ENCODE measurements around the gene TNKS1BP1. TPM values are rescaled to one million over a fixed set of nuclear protein-coding genes. Genes with fewer than 3 reads are reported as not detected.

TNKS1BP1 gene
- total and polyA plus RNA-seq, 2 experiments from 2014 or later, result 64.2 to 72.2 TPM

DNA sequence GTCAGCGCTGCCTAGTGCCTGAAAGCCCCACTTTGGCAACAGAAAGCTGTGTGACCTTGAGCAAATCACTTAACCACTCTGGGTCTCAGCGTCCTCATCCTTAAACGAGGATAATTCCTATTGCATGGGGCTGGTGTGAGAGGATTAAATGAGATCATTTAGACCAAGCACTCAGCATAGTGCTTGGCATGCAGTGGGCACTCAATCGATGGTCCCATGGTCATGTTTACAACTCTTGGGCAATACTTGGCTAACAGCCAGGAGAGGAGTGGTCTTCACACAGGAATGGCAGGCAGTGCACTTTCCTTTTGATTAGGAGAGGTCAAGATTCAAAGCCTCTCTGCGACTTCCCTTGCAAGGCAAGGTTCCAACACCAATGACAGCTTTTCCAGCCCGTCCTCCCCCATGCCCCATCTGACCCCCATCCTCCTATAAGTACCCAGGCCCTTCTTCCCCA is 14.1 kb downstream of the TNKS1BP1 start (continued):
- TF ChIP-seq, protein P1, sequence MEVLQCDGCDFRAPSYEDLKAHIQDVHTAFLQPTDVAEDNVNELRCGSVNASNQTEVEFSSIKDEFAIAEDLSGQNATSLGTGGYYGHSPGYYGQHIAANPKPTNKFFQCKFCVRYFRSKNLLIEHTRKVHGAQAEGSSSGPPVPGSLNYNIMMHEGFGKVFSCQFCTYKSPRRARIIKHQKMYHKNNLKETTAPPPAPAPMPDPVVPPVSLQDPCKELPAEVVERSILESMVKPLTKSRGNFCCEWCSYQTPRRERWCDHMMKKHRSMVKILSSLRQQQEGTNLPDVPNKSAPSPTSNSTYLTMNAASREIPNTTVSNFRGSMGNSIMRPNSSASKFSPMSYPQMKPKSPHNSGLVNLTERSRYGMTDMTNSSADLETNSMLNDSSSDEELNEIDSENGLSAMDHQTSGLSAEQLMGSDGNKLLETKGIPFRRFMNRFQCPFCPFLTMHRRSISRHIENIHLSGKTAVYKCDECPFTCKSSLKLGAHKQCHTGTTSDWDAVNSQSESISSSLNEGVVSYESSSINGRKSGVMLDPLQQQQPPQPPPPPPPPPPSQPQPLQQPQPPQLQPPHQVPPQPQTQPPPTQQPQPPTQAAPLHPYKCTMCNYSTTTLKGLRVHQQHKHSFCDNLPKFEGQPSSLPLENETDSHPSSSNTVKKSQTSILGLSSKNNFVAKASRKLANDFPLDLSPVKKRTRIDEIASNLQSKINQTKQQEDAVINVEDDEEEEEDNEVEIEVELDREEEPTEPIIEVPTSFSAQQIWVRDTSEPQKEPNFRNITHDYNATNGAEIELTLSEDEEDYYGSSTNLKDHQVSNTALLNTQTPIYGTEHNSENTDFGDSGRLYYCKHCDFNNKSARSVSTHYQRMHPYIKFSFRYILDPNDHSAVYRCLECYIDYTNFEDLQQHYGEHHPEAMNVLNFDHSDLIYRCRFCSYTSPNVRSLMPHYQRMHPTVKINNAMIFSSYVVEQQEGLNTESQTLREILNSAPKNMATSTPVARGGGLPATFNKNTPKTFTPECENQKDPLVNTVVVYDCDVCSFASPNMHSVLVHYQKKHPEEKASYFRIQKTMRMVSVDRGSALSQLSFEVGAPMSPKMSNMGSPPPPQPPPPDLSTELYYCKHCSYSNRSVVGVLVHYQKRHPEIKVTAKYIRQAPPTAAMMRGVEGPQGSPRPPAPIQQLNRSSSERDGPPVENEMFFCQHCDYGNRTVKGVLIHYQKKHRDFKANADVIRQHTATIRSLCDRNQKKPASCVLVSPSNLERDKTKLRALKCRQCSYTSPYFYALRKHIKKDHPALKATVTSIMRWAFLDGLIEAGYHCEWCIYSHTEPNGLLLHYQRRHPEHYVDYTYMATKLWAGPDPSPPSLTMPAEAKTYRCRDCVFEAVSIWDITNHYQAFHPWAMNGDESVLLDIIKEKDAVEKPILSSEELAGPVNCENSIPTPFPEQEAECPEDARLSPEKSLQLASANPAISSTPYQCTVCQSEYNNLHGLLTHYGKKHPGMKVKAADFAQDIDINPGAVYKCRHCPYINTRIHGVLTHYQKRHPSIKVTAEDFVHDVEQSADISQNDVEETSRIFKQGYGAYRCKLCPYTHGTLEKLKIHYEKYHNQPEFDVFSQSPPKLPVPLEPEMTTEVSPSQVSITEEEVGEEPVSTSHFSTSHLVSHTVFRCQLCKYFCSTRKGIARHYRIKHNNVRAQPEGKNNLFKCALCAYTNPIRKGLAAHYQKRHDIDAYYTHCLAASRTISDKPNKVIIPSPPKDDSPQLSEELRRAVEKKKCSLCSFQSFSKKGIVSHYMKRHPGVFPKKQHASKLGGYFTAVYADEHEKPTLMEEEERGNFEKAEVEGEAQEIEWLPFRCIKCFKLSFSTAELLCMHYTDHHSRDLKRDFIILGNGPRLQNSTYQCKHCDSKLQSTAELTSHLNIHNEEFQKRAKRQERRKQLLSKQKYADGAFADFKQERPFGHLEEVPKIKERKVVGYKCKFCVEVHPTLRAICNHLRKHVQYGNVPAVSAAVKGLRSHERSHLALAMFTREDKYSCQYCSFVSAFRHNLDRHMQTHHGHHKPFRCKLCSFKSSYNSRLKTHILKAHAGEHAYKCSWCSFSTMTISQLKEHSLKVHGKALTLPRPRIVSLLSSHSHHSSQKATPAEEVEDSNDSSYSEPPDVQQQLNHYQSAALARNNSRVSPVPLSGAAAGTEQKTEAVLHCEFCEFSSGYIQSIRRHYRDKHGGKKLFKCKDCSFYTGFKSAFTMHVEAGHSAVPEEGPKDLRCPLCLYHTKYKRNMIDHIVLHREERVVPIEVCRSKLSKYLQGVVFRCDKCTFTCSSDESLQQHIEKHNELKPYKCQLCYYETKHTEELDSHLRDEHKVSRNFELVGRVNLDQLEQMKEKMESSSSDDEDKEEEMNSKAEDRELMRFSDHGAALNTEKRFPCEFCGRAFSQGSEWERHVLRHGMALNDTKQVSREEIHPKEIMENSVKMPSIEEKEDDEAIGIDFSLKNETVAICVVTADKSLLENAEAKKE (CRISPR knock-in tag; IDR thresholded peaks at IDR 0.05), result no peak
- TF ChIP-seq STAT1 (IDR thresholded peaks at IDR 0.05; ENCODE audit: unreplicated experiment) (no peak), POLR2AphosphoS5 (IDR thresholded peaks at IDR 0.05; ENCODE audit: low read depth) (no peak), EZH2phosphoT487 (IDR thresholded peaks at IDR 0.05; ENCODE audit: unreplicated experiment) (no peak)

- peaks cover 18% of the 10 kb centered on the region for H3K4me1 ChIP-seq (ENCODE audit: insufficient read depth)
- H3K36me3 ChIP-seq (ENCODE audit: insufficient read depth), result peaks cover 15% of the 10 kb centered on the region
- H3K36me3 Mint-ChIP-seq (ENCODE audit: low read depth), result peaks cover 62% of the 10 kb centered on the region
- H3K4me3 ChIP-seq, result no peak overlapping the region
- no peak overlapping the region for H2AFZ ChIP-seq
- no peak overlapping the region for H3K4me2 ChIP-seq
- H3K4me1 Mint-ChIP-seq, result peaks cover 49% of the 10 kb centered on the region
- DNase-seq (ENCODE audit: low spot score) (no peak), ATAC-seq (no peak)
- H3K27me3 Mint-ChIP-seq (ENCODE audit: insufficient read depth, low read depth, poor library complexity), result peaks cover 11% of the 10 kb centered on the region
- H3K27ac ChIP-seq (ENCODE audit: low read depth), result no peak overlapping the region
- no peaks in the 10 kb centered on the region for H3K27me3 ChIP-seq (ENCODE audit: insufficient read depth)
- peaks cover 45% of the 10 kb centered on the region for H3K79me2 ChIP-seq (replicated peaks; ENCODE audit: insufficient read depth)
- no peak overlapping the region for H3K27ac Mint-ChIP-seq
- 0 out of 3 replicates have a peak overlapping the region, but pooled peaks have one; percentile 70 for H3K4me3 Mint-ChIP-seq
- no peaks in the 10 kb centered on the region for H3K9me2 ChIP-seq (ENCODE audit: insufficient read depth)
- H4K20me1 ChIP-seq (replicated peaks; ENCODE audit: insufficient read depth), result peaks cover 27% of the 10 kb centered on the region
- no peaks in the 10 kb centered on the region; the same call in 2 of the 3 replicates for H3K9me3 Mint-ChIP-seq
- peaks cover 14% of the 10 kb centered on the region; the same call in 1 of the 2 replicates for H3F3A ChIP-seq (replicated peaks; ENCODE audit: low read depth)
- TF ChIP-seq JUNB (IDR thresholded peaks at IDR 0.05; ENCODE audit: unreplicated experiment) (no peak), ZNF114 (CRISPR knock-in tag; IDR thresholded peaks at IDR 0.05) (no peak), REST (IDR thresholded peaks at IDR 0.05; ENCODE audit: unreplicated experiment) (no peak), STAT1 (IDR thresholded peaks at IDR 0.05; ENCODE audit: unreplicated experiment) (no peak), EZH2phosphoT487 (IDR thresholded peaks at IDR 0.05; ENCODE audit: unreplicated experiment) (no peak)
Observed at GRCh38 chr11:57310091-57310490, 14.7 kb downstream of the TNKS1BP1 start.

Data from GM23338 (cell line).